Aortic smooth muscle cell (primary cell): ENCODE results near the gene NDUFB11. TPM values are rescaled to one million over a fixed set of nuclear protein-coding genes. Genes with fewer than 3 reads are reported as not detected.

ENCODE experiments used
- total RNA-seq: library from RNA; depleted of rRNA; stranded (reverse); fragments of >200 nt; gene quantifications from 2 replicates; pipeline ENCODE4 v1.2.3, GENCODE V29; 2014

Gene NDUFB11
- 59.1 and 65.5 TPM in 2 replicates for total RNA-seq

GRCh38 chrX:47144626-47145394 is at the start of gene NDUFB11, which contains the start of gene RBM10:
Gene NDUFB11 (minus strand): TSS chrX:47144702. CDS start chrX:47144679, 23 bp downstream.
Gene RBM10 (plus strand): TSS chrX:47145221. CDS start chrX:47147482, 2,261 bp downstream.

GRCh38 chrX:47193475-47194193 is 49.1 kb upstream of the NDUFB11 start, which contains the start of gene UBA1:
Gene UBA1 (plus strand): TSS chrX:47193829. CDS start chrX:47198803, 4,974 bp downstream.

Other genes starting within 250 kb of the NDUFB11 start
- gene JADE3, start 232.3 kb downstream of the NDUFB11 start, total RNA-seq: 2.9 and 4.2 TPM in 2 replicates
- 7.3 and 17.0 TPM in 2 replicates for gene RGN, start 66.3 kb downstream of the NDUFB11 start, total RNA-seq
- 34.8 and 41.6 TPM in 2 replicates for gene RBM10, start 519 bp upstream of the NDUFB11 start, total RNA-seq
- 138 and 146 TPM in 2 replicates for gene UBA1, start 49.1 kb upstream of the NDUFB11 start, total RNA-seq
- 66.1 and 76.2 TPM in 2 replicates for gene CDK16, start 74.0 kb upstream of the NDUFB11 start, total RNA-seq
- 48.9 and 65.8 TPM in 2 replicates for gene USP11, start 88.3 kb upstream of the NDUFB11 start, total RNA-seq
- gene ZNF157, start 225.9 kb upstream of the NDUFB11 start, total RNA-seq: 0.12 and 0.13 TPM in 2 replicates